Omental fat pad (tissue), 4 donors: ENCODE measurements around the gene PLD3. TPM values are rescaled to one million over a fixed set of nuclear protein-coding genes. Genes with fewer than 3 reads are reported as not detected.

ENCODE experiments used
- ATAC-seq: fragments of 150-250 bp; one replicate; pipeline ENCODE4 v1.9.1; 2016; ENCODE audit warnings: mild to moderate bottlenecking, moderate library complexity; ENCODE audit not compliant: low FRiP score
- DNase-seq: peaks from one replicate; pipeline ENCODE4 v3.0.0-alpha.2; 2019; ENCODE audit warnings: low spot score
- total RNA-seq, 4 donors: library from RNA; depleted of rRNA; stranded (reverse); fragments of >200 nt; gene quantifications; one replicate each; pipeline ENCODE4 v1.1.0, GENCODE V29; 2016
- TF ChIP-seq, protein P1 (sequence below), 3 donors: fragments of 450-650 bp; IDR thresholded peaks; one replicate each; pipeline ENCODE4 v1.5.1; 2016 to 2017; ENCODE audit warnings: antibody characterized with exemption in 3 of 3, mild to moderate bottlenecking in 3 of 3, moderate library complexity in 2 of 3

Gene PLD3
- total RNA-seq, 4 donors from 2014 or later: 254 to 437 (median 351) TPM

DNA sequence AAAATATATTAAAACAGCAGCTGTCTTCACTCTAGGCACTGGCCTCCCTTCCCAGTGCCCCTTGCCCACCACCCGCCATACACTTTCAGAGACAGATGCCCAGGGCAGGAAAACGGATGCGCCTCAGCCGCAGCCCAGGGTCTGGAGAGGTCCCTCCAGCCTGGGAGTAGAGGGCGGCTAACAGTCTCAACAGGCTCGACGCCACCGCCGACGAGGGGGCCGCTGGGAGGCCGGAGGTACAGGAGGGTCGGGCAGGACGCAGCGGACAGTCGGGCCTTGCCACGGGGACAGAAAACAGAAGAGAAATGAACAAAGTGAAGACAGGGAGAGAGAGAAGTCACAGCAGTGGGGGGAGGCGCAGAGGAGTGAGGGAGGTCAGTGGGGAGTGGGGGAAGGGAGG lies 27.4 kb upstream of the PLD3 start:
- ATAC-seq: no peak
- TF ChIP-seq, protein P1, sequence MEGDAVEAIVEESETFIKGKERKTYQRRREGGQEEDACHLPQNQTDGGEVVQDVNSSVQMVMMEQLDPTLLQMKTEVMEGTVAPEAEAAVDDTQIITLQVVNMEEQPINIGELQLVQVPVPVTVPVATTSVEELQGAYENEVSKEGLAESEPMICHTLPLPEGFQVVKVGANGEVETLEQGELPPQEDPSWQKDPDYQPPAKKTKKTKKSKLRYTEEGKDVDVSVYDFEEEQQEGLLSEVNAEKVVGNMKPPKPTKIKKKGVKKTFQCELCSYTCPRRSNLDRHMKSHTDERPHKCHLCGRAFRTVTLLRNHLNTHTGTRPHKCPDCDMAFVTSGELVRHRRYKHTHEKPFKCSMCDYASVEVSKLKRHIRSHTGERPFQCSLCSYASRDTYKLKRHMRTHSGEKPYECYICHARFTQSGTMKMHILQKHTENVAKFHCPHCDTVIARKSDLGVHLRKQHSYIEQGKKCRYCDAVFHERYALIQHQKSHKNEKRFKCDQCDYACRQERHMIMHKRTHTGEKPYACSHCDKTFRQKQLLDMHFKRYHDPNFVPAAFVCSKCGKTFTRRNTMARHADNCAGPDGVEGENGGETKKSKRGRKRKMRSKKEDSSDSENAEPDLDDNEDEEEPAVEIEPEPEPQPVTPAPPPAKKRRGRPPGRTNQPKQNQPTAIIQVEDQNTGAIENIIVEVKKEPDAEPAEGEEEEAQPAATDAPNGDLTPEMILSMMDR (IDR thresholded peaks at IDR 0.05): no peak
- no peak for DNase-seq

GRCh38 chr19:40321566-40322270 lies 26.8 kb upstream of the PLD3 start:
- ATAC-seq (no peak), DNase-seq (no peak)
- TF ChIP-seq, protein P1 (IDR thresholded peaks at IDR 0.05): no peak

DNA sequence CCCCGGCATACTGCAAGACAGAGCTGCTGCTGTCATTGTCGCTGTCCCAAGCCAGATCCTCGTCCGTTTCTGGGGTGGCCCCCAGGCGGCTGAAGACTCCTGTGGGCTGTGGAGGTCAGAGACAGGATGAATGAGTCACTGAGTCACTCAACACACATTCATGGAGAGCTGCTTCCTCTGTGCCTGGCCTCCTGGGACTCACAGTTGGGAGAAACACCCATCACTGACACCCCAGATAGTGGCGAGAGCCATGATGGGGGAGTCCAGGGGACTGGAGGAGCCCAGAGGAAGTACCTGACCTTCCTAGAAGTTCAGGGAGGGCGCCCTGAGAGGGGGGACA lies 26.3 kb upstream of the PLD3 start:
- ATAC-seq: no peak

GRCh38 chr19:40322951-40323615 lies 25.4 kb upstream of the PLD3 start:
- DNase-seq (no peak), ATAC-seq (no peak)
- TF ChIP-seq, protein P1 (IDR thresholded peaks at IDR 0.05): no peak

More for the DNA sequence above, 26.3 kb upstream of the PLD3 start:
- DNase-seq: no peak
- TF ChIP-seq, protein P1 (IDR thresholded peaks at IDR 0.05): no peak

DNA sequence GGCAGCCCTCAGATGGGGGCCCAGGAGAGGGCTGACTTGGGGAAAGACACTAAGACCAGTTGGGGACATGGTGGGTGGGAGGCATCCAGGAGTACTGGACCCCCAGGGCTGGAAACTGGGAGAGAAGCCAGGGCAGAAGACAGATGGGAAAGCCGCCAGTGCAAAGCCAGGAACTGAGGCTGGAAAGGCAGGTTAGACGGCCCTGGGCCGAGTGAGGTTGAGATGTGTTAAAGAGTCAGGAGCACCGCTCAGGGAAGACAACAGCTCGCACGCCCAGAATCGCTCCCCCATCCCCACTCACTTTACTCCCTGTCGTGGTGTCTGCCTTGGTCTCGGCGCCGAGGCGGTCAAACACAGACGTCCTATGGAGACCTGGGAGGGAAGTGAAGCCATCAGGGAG lies 24.8 kb upstream of the PLD3 start:
- no peak for ATAC-seq
- no peak for DNase-seq
- TF ChIP-seq, protein P1 (IDR thresholded peaks at IDR 0.05): no peak

DNA sequence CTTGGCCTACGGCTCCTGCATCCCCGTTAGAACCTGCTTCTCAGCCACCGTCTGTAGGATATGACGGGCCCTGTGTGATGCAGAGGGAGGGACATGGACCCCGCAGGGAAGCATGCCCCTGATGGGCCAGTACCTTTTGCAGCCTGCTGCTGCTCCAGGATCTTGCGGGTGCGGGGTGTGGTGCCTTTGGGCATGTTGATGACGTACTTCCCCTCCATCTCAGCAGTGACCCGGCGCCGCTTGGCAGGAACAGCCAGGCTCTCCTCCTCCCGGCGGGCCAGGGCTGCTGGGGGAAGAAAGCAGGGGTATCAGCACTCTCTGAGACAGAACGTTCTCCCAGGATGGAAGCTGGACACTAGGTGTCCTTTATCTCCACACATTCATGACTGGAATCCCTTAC lies 22.3 kb upstream of the PLD3 start:
- ATAC-seq (no peak), DNase-seq (no peak)
- TF ChIP-seq, protein P1 (IDR thresholded peaks at IDR 0.05): no peak

DNA sequence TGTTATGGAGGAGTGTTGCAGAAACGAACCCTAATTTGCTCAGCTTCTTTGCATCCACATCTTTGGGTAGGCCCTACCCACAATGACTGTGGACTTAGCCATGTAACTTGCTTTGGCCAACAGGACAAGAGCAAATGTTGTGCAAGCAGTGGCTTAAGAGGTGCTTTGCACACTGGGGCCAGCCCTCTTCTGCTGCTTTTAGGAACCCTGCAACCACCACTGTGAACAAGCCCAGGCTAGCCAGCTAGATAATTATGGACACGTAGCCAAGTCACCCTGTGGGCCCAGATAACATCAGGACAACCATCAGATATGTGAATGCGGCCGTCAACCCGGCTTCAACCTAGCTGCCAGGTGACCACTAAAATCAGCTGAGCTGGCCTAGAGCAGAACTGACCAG lies 17.4 kb upstream of the PLD3 start:
- no peak for DNase-seq
- TF ChIP-seq, protein P1 (IDR thresholded peaks at IDR 0.05): no peak
- no peak for ATAC-seq
